HepG2 (cell line): ENCODE data around the gene TEX14. TPM values are rescaled to one million over a fixed set of nuclear protein-coding genes. Genes with fewer than 3 reads are reported as not detected.

Source experiments
- CBX2 ChIP-seq, 2 experiments: fragments of 200-600 bp in 1 of 2; sonication (generic); formaldehyde crosslinking in 1 of 2; IDR thresholded peaks; 2 replicates each; pipeline versions ENCODE4 v1.7.0 to v1.8.1; 2018 to 2022; ENCODE audit warnings: low read depth in 2 of 2, low read length in 1 of 2, mild to moderate bottlenecking in 1 of 2, missing genetic modification reagents in 1 of 2
- FOXK2 ChIP-seq: fragments of 450-650 bp; IDR thresholded peaks from 2 replicates; pipeline ENCODE4 v1.6.1; 2016
- HOMEZ ChIP-seq: IDR thresholded peaks from 2 replicates; pipeline ENCODE4 v1.6.1; 2016; ENCODE audit warnings: low read depth
- LRRFIP1 ChIP-seq: sonication (generic); formaldehyde crosslinking; conservative IDR thresholded peaks from 2 replicates; pipeline ENCODE4 v1.4.0; 2020; ENCODE audit warnings: missing genetic modification reagents
- NFIC ChIP-seq: IDR thresholded peaks from 2 replicates; pipeline ENCODE4 v1.6.1; 2012; ENCODE audit warnings: mild to moderate bottlenecking, low read length, inconsistent platforms
- NPAS2 ChIP-seq: sonication (generic); formaldehyde crosslinking; IDR thresholded peaks from 2 replicates; pipeline ENCODE4 v1.8.0; 2022; ENCODE audit warnings: mild to moderate bottlenecking, missing genetic modification reagents, borderline replicate concordance
- ONECUT2 ChIP-seq: sonication (generic); formaldehyde crosslinking; IDR thresholded peaks from 2 replicates; pipeline ENCODE4 v1.4.0; 2020; ENCODE audit warnings: missing genetic modification reagents
- PCBP2 ChIP-seq: fragments of 200-400 bp; formaldehyde crosslinking; optimal IDR thresholded peaks from 2 replicates; pipeline ENCODE3; 2018; ENCODE audit warnings: low read length, low read depth; ENCODE audit not compliant: poor library complexity, severe bottlenecking
- PITX1 ChIP-seq: sonication (generic); formaldehyde crosslinking; IDR thresholded peaks from 2 replicates; pipeline ENCODE4 v1.5.1; 2020; ENCODE audit warnings: mild to moderate bottlenecking, missing genetic modification reagents
- SP4 ChIP-seq: sonication (generic); formaldehyde crosslinking; IDR thresholded peaks from 2 replicates; pipeline ENCODE4 v1.8.1; 2023; ENCODE audit warnings: mild to moderate bottlenecking, missing genetic modification reagents
- ZNF20 ChIP-seq: sonication (generic); formaldehyde crosslinking; IDR thresholded peaks from 2 replicates; pipeline ENCODE4 v1.4.0; 2020; ENCODE audit warnings: mild to moderate bottlenecking, moderate library complexity, missing genetic modification reagents
- ZNF230 ChIP-seq: sonication (generic); formaldehyde crosslinking; IDR thresholded peaks from 2 replicates; pipeline ENCODE4 v1.4.0; 2020; ENCODE audit warnings: mild to moderate bottlenecking, missing genetic modification reagents
- ZNF496 ChIP-seq: sonication (generic); formaldehyde crosslinking; IDR thresholded peaks from 2 replicates; pipeline ENCODE4 v1.8.1; 2023; ENCODE audit warnings: mild to moderate bottlenecking, moderate library complexity, missing genetic modification reagents; ENCODE audit not compliant: insufficient replicate concordance
- ZNF674 ChIP-seq: sonication (generic); formaldehyde crosslinking; IDR thresholded peaks from 2 replicates; pipeline ENCODE4 v1.5.0; 2020; ENCODE audit warnings: low read depth, mild to moderate bottlenecking, missing genetic modification reagents
- ZNF687 ChIP-seq: sonication (generic); formaldehyde crosslinking; IDR thresholded peaks from 2 replicates; pipeline ENCODE4 v1.5.1; 2020; ENCODE audit warnings: mild to moderate bottlenecking, missing genetic modification reagents, moderate library complexity
- ZXDC ChIP-seq: sonication (generic); formaldehyde crosslinking; IDR thresholded peaks from 2 replicates; pipeline ENCODE4 v1.5.0; 2020; ENCODE audit warnings: mild to moderate bottlenecking, missing genetic modification reagents
- polyA plus RNA-seq, 8 experiments: library from polyadenylated mRNA; depleted of rRNA in 3 of 8; stranded (reverse) in 7 of 8; unstranded in 1 of 8; fragments of >200 nt; fragmentation: Illumina TruSeq in 4 of 8; extraction: Trizol in 4 of 8; gene quantifications; 2 replicates each; pipeline versions ENCODE4 v1.2.1 to v1.2.3, GENCODE V29; 2011 to 2016; ENCODE audit warnings: low read depth in 4 of 8, missing spikeins in 1 of 8, mixed read lengths in 1 of 8; ENCODE audit not compliant: insufficient read depth in 1 of 8
- total RNA-seq, 5 experiments: library from RNA; depleted of rRNA; stranded (reverse); fragments of >200 nt; fragmentation: Illumina TruSeq; extraction: Trizol; gene quantifications; 2 replicates each; pipeline ENCODE4 v1.2.3, GENCODE V29; 2016; ENCODE audit warnings: low read depth in 1 of 5

The TEX14 gene
- total and polyA plus RNA-seq, 2 of the 13 experiments (the other 11 are each of a cell fraction or from before 2014, with no cell fraction given): 0.04 to 0.07 TPM

GRCh38 chr17:58531661-58532554 is 159.9 kb downstream of the TEX14 start (continued):
- TF ChIP-seq ZXDC (CRISPR knock-in tag) (no peak), SP4 (CRISPR knock-in tag) (0 out of 2 replicates have a peak, but pooled peaks have one; percentile 27), LRRFIP1 (no peak), ZNF687 (CRISPR knock-in tag) (0 out of 2 replicates have a peak, but pooled peaks have one; percentile 8), ZNF20 (CRISPR knock-in tag) (no peak), ZNF674 (CRISPR knock-in tag) (0 out of 2 replicates have a peak, but pooled peaks have one; percentile 42), NFIC (no peak), ZNF230 (CRISPR knock-in tag) (no peak), ONECUT2 (CRISPR knock-in tag) (no peak), ZNF496 (CRISPR knock-in tag) (no peak), NPAS2 (no peak), CBX2 (IDR thresholded peaks at IDR 0.05; ENCODE audit: low read depth, low read length) (no peak), CBX2 (CRISPR knock-in tag; IDR thresholded peaks at IDR 0.05; ENCODE audit: low read depth) (no peak), PCBP2 (no peak), FOXK2 (no peak), PITX1 (CRISPR knock-in tag) (no peak), HOMEZ (CRISPR knock-in tag) (no peak)
